ENCODE data around the gene HOXD11. TPM values are rescaled to one million over a fixed set of nuclear protein-coding genes. Genes with fewer than 3 reads are reported as not detected.

HOXD11 gene
- total RNA-seq, 1 donor = not detected

DNA sequence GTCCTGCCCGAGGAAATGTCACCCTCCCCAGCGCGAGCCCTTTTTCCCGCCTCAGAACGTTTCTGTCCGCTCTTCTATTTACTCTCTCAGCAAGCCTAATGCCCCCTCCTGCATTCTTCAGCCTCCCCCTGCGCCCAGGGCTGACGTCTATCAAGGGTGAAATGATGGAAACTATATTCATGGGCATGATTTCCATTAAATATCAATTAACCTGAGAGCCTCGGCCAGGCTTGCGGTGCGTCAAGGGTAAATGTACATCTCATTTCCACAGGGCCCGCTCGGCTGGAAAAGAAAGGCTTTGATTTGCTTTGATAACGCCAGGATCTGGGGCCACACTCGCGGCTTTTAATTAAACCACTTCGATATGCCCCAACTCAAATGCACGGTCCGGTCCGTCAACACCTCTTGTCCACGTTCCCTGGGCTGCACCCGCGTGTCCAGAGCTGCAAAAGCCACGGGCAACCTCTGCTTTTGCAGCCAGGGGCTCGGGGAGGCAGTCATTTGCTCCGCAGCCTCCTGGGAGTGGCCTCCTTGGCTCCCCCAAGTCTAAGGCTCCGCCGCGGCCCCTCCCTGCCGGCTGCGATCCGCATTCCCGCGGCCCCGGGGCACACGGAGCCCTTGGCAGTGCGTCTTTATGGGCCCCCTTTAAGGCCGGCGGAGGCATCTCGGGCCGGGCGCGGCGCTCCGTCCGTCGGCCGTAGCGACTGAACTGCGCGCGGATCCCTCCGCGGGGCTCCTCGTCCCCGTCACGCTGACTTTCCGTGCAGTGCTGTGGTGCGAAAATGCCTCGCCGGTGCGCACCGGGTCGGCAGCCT is 22.1 kb downstream of the HOXD11 start, which contains the start of gene HOXD8:
Gene HOXD8 (plus strand): TSS at position 724 of the 815 bp plus-strand sequence. CDS start 662 bp downstream, outside the sequence.
- H3K4me1 ChIP-seq (ENCODE audit: insufficient read depth, low read length) = peaks cover 20% of the 10 kb centered on the region
- peak within 1 kb of the TSS; percentile 78 for H3K4me3 ChIP-seq (ENCODE audit: insufficient read depth, low read length)
- H3K9me3 ChIP-seq (ENCODE audit: low read depth, low read length) = no peaks in the 10 kb centered on the region
- peak within 1 kb of the TSS; percentile 58 for H3K27ac ChIP-seq (ENCODE audit: low read depth, low read length)
- H3K36me3 ChIP-seq (ENCODE audit: insufficient read depth, low read length) = peaks cover 5% of the 10 kb centered on the region
- peaks cover 3% of the 10 kb centered on the region for H3K27me3 ChIP-seq (ENCODE audit: insufficient read depth, low read length)
- H2AFZ ChIP-seq (ENCODE audit: low read length) = peak within 1 kb of the TSS; percentile 90
- peak; percentile 97 for DNase-seq (ENCODE audit: insufficient read length, low spot score, missing footprints)
- TF ChIP-seq, protein P1, sequence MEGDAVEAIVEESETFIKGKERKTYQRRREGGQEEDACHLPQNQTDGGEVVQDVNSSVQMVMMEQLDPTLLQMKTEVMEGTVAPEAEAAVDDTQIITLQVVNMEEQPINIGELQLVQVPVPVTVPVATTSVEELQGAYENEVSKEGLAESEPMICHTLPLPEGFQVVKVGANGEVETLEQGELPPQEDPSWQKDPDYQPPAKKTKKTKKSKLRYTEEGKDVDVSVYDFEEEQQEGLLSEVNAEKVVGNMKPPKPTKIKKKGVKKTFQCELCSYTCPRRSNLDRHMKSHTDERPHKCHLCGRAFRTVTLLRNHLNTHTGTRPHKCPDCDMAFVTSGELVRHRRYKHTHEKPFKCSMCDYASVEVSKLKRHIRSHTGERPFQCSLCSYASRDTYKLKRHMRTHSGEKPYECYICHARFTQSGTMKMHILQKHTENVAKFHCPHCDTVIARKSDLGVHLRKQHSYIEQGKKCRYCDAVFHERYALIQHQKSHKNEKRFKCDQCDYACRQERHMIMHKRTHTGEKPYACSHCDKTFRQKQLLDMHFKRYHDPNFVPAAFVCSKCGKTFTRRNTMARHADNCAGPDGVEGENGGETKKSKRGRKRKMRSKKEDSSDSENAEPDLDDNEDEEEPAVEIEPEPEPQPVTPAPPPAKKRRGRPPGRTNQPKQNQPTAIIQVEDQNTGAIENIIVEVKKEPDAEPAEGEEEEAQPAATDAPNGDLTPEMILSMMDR (IDR thresholded peaks at IDR 0.05; ENCODE audit: extremely low read depth, low read depth, low read length) = no peak
- H3K79me2 ChIP-seq (ENCODE audit: insufficient read depth, low read length) = no peaks in the 10 kb centered on the region
- no peaks in the 10 kb centered on the region for H4K20me1 ChIP-seq (ENCODE audit: insufficient read depth, low read length)
- peak within 1 kb of the TSS; percentile 94 for H3K4me2 ChIP-seq (ENCODE audit: insufficient read depth, low read length)

DNA sequence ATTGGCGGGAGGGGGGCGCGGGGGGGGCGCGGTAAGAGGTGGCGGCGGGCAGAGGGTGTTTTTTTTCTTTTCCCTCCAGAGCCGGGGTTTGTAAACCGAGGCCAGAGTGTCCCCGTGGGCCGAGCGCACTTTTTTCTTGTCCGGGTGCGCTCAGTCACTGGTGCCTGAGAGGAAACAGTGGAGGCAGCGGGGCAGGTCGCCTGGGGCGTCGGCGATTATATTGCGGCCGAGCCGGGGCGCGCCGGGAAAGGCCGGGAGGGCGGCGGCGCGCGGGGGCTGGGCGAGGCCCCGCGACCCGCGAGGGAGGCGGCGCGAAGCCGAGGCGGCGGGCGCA is 22.7 kb downstream of the HOXD11 start:
- Histone ChIP-seq H3K9me3 (ENCODE audit: low read depth, low read length) (no peaks in the 10 kb centered on the region), H3K4me3 (ENCODE audit: insufficient read depth, low read length) (peak overlapping the region; percentile 78), H2AFZ (ENCODE audit: low read length) (no peak overlapping the region), H3K79me2 (ENCODE audit: insufficient read depth, low read length) (no peaks in the 10 kb centered on the region), H3K27me3 (ENCODE audit: insufficient read depth, low read length) (no peaks in the 10 kb centered on the region), H3K4me2 (ENCODE audit: insufficient read depth, low read length) (peak overlapping the region; percentile 94), H4K20me1 (ENCODE audit: insufficient read depth, low read length) (no peaks in the 10 kb centered on the region), H3K27ac (ENCODE audit: low read depth, low read length) (peak overlapping the region; percentile 56), H3K4me1 (ENCODE audit: insufficient read depth, low read length) (peaks cover 20% of the 10 kb centered on the region), H3K36me3 (ENCODE audit: insufficient read depth, low read length) (peaks cover 5% of the 10 kb centered on the region)
- TF ChIP-seq, protein P1 (IDR thresholded peaks at IDR 0.05; ENCODE audit: extremely low read depth, low read depth, low read length) = no peak
- peak; percentile 91 for DNase-seq (ENCODE audit: insufficient read length, low spot score, missing footprints)

DNA sequence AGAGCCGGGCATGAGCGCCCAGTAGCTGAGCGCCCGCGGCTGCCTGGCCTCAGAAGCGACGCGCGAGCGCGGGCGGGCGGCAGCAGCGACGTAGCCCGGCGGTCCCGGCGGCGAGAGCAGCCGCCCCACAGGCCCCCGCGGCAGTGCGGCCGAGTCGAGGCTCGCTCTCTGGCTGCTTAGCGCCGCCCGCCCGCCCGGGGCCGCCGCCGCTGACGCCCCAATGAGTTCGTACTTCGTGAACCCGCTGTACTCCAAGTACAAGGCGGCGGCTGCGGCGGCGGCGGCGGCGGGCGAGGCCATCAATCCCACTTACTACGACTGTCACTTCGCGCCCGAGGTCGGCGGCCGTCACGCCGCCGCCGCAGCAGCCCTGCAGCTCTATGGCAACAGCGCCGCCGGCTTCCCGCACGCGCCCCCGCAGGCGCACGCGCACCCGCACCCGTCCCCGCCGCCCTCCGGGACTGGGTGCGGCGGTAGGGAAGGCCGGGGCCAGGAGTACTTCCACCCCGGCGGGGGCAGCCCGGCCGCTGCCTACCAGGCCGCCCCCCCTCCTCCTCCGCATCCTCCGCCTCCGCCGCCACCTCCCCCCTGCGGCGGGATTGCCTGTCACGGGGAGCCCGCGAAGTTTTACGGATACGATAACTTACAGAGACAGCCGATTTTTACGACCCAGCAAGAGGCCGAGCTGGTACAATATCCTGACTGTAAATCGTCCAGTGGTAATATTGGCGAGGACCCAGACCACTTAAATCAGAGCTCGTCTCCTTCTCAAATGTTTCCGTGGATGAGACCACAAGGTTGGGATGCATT is 23.3 kb downstream of the HOXD11 start:
- H3K4me1 ChIP-seq (ENCODE audit: insufficient read depth, low read length) = peaks cover 25% of the 10 kb centered on the region
- no peaks in the 10 kb centered on the region for H3K9me3 ChIP-seq (ENCODE audit: low read depth, low read length)
- TF ChIP-seq, protein P1 (IDR thresholded peaks at IDR 0.05; ENCODE audit: extremely low read depth, low read depth, low read length) = no peak
- peak overlapping the region; percentile 56 for H3K27ac ChIP-seq (ENCODE audit: low read depth, low read length)
- peak overlapping the region; percentile 78 for H3K4me3 ChIP-seq (ENCODE audit: insufficient read depth, low read length)
- peak; percentile 96 for DNase-seq (ENCODE audit: insufficient read length, low spot score, missing footprints)
- peak overlapping the region; percentile 94 for H3K4me2 ChIP-seq (ENCODE audit: insufficient read depth, low read length)
- no peaks in the 10 kb centered on the region for H3K79me2 ChIP-seq (ENCODE audit: insufficient read depth, low read length)
- no peaks in the 10 kb centered on the region for H3K27me3 ChIP-seq (ENCODE audit: insufficient read depth, low read length)
- peak overlapping the region; percentile 86 for H2AFZ ChIP-seq (ENCODE audit: low read length)
- H3K36me3 ChIP-seq (ENCODE audit: insufficient read depth, low read length) = peaks cover 5% of the 10 kb centered on the region
- no peaks in the 10 kb centered on the region for H4K20me1 ChIP-seq (ENCODE audit: insufficient read depth, low read length)
